ENCODE measurements around the gene PDE3A. TPM values are rescaled to one million over a fixed set of nuclear protein-coding genes. Genes with fewer than 3 reads are reported as not detected.

PDE3A gene
- total RNA-seq, 2 donors from 2014 or later = 78.3 to 110 TPM

DNA sequence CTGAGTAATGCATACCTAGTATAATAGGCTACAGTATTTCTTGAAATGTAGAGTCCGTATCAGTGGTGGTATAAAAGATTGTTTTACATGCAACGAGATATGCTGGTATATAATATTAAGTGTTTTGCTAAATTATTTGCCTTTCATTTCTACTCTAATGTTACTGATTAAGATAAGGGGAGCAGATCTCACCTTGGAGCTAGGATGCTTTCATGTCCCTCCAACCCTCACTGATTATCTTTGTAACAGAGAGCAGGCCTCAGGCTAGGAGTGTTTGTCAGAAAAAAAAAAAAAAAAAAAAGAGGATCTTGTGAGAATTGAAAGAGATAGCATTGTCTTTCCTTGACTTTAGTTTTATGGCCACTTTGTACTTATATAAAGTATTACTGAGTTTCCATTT lies 92.6 kb downstream of the PDE3A start:
- H3K27me3 ChIP-seq (replicated peaks; ENCODE audit: insufficient read depth) = no peaks in the 10 kb centered on the region
- no peaks in the 10 kb centered on the region for H3K9me3 ChIP-seq
- DNase-seq (ENCODE audit: low spot score) = no peak
- H3K36me3 ChIP-seq = no peaks in the 10 kb centered on the region
- TF ChIP-seq, protein P1, sequence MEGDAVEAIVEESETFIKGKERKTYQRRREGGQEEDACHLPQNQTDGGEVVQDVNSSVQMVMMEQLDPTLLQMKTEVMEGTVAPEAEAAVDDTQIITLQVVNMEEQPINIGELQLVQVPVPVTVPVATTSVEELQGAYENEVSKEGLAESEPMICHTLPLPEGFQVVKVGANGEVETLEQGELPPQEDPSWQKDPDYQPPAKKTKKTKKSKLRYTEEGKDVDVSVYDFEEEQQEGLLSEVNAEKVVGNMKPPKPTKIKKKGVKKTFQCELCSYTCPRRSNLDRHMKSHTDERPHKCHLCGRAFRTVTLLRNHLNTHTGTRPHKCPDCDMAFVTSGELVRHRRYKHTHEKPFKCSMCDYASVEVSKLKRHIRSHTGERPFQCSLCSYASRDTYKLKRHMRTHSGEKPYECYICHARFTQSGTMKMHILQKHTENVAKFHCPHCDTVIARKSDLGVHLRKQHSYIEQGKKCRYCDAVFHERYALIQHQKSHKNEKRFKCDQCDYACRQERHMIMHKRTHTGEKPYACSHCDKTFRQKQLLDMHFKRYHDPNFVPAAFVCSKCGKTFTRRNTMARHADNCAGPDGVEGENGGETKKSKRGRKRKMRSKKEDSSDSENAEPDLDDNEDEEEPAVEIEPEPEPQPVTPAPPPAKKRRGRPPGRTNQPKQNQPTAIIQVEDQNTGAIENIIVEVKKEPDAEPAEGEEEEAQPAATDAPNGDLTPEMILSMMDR (IDR thresholded peaks at IDR 0.05) = no peak
- peak overlapping the region in 1 of 2 donors; percentile 19 for H3K27ac ChIP-seq
- ATAC-seq (ENCODE audit: insufficient number of reproducible peaks, low FRiP score, low read depth) = no peak
- H3K4me3 ChIP-seq = no peak overlapping the region
- peaks cover 18 to 37% of the 10 kb centered on the region in 2 donors for H3K4me1 ChIP-seq (ENCODE audit: control insufficient read depth in 1 of 2, low read depth in 2 of 2)

DNA sequence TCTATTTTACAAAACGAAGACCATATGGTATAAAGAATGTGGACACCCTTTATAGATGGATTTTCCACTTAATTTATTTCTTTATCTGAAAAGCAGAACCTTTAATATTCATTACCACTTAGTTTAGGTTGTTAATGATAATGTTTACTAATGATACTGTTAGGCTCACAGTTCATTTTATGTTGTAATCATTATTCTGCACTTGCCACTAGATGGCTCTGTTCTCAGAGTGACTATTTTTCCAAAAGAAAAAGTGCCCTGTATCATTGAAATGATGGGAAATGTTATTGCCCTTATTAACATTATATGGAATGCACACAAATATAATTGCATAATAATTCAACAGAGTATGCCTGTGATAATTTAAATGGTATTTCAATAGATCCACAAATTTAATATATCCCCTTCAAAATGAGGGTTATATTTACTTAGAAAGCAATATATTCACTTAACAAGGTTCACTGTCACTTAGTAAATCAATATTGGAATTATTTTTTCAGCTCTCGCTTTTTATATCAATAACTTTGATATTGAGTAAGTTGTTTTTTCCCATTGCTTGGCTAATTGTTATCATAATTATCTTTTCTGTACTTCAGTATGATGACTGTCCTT lies 95.7 kb downstream of the PDE3A start:
- H3K4me3 ChIP-seq = no peak overlapping the region
- ATAC-seq (ENCODE audit: insufficient number of reproducible peaks, low FRiP score, low read depth) (no peak), DNase-seq (ENCODE audit: low spot score) (no peak)
- peaks cover 21 to 56% of the 10 kb centered on the region in 2 donors for H3K4me1 ChIP-seq (ENCODE audit: control insufficient read depth in 1 of 2, low read depth in 2 of 2)
- no peaks in the 10 kb centered on the region for H3K9me3 ChIP-seq
- H3K36me3 ChIP-seq = no peaks in the 10 kb centered on the region
- no peaks in the 10 kb centered on the region for H3K27me3 ChIP-seq (replicated peaks; ENCODE audit: insufficient read depth)
- TF ChIP-seq, protein P1 (IDR thresholded peaks at IDR 0.05) = peak; percentile 47
- peak overlapping the region in 1 of 2 donors; percentile 10 for H3K27ac ChIP-seq

DNA sequence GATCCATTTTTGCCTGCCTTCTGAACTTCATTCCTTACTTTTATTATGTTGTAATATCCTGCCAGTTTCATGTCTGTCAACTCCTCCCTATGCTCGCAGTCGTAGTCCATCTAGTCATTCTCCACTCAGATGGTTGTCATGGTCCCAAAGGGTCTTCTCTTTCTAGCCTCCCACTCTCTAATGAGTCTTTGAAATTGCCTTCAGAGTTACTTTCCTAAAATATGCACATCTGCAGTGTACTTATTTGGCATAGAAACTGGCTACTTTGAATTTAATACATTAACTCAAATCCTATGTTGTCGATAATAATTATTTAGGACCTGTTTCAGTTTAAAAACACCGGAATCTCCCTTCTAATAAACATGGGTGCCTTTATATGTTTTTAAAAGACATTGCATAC lies 101.0 kb downstream of the PDE3A start:
- DNase-seq (ENCODE audit: low spot score) = no peak
- Histone ChIP-seq H3K27me3 (replicated peaks; ENCODE audit: insufficient read depth) (no peaks in the 10 kb centered on the region), H3K9me3 (no peaks in the 10 kb centered on the region), H3K36me3 (no peaks in the 10 kb centered on the region), H3K4me1 (ENCODE audit: control insufficient read depth in 1 of 2, low read depth in 2 of 2) (peaks cover 27 to 85% of the 10 kb centered on the region in 2 donors), H3K4me3 (no peak overlapping the region), H3K27ac (peak overlapping the region; percentile 32 to 78)
- TF ChIP-seq, protein P1 (IDR thresholded peaks at IDR 0.05) = no peak
- ATAC-seq (ENCODE audit: insufficient number of reproducible peaks, low FRiP score, low read depth) = no peak

DNA sequence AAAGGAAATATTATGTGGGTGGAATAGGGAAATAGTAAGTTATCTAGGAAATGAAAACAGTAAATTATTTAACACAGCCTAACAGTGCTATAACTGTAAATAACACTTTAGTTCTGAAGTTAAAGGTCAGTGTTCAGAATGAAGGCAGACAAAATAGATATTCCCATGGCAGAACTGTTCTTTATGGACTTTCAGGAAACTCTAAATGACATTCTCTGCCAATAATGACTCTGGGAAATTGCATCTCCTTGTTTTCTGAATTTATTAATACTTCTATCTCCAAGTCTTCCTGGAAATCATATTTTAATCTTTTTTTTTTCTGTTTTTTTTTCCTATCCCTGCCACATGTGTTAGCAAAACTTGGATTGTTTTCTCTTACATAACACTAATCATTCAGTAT lies 101.4 kb downstream of the PDE3A start:
- Histone ChIP-seq H3K27ac (peak overlapping the region; percentile 60 to 78), H3K4me1 (ENCODE audit: control insufficient read depth in 1 of 2, low read depth in 2 of 2) (peaks cover 24 to 85% of the 10 kb centered on the region in 2 donors), H3K27me3 (replicated peaks; ENCODE audit: insufficient read depth) (no peaks in the 10 kb centered on the region), H3K9me3 (no peaks in the 10 kb centered on the region), H3K36me3 (no peaks in the 10 kb centered on the region), H3K4me3 (no peak overlapping the region)
- TF ChIP-seq, protein P1 (IDR thresholded peaks at IDR 0.05) = no peak
- ATAC-seq (ENCODE audit: insufficient number of reproducible peaks, low FRiP score, low read depth) (no peak), DNase-seq (ENCODE audit: low spot score) (no peak)

DNA sequence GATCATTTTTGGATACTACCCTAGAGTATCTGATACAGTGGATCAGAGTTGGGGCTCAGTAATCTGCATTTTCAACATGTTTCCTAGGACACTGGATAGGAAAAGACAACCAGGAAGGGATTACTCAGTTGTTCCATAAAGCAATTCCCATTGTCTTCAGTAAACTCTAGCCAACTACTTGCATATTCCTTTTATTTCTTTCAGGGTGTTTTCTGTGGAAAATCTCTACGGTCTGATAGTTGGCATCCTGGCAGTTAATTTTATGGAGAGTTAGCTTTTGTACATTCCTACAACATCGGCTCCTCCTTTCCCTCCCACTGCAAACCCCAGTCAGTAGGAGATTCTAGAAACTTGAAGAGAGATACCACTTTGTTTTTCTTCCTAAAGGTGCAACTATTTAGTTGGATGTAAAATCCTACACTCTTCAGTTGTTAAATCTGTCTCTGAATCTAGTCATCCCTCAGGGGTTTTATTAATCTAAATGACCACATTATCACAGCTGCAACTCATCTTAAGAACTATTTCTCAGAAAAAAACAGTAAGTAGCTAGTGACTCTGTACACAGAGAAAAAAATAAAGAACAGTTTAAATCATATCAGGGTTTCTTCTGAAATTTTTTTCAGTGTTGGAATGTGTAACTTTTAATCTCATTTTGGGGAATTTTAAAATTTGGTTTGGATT lies 103.9 kb downstream of the PDE3A start:
- H3K27me3 ChIP-seq (replicated peaks; ENCODE audit: insufficient read depth) = no peaks in the 10 kb centered on the region
- H3K36me3 ChIP-seq = no peaks in the 10 kb centered on the region
- peaks cover 21 to 87% of the 10 kb centered on the region in 2 donors for H3K4me1 ChIP-seq (ENCODE audit: control insufficient read depth in 1 of 2, low read depth in 2 of 2)
- DNase-seq (ENCODE audit: low spot score) = no peak
- ATAC-seq (ENCODE audit: insufficient number of reproducible peaks, low FRiP score, low read depth) = no peak
- H3K4me3 ChIP-seq = no peak overlapping the region
- H3K27ac ChIP-seq = peak overlapping the region; percentile 55 to 78
- H3K9me3 ChIP-seq = no peaks in the 10 kb centered on the region
- TF ChIP-seq, protein P1 (IDR thresholded peaks at IDR 0.05) = no peak

All from thoracic aorta (tissue), 2 donors.